ENCODE measurements around the gene OR8D2. TPM values are rescaled to one million over a fixed set of nuclear protein-coding genes. Genes with fewer than 3 reads are reported as not detected.
A peak's percentile ranks its signal among the peaks of the same experiment; 100 is the strongest.

The OR8D2 gene
- total and polyA plus RNA-seq, 10 of the 15 experiments (the other 5 are each of a cell fraction or from before 2014, with no cell fraction given) = not detected

- intact Hi-C loops (cut with micrococcal nuclease; ENCODE audit: unreplicated experiment) = no loop called here
- ChIA-PET POLR2A (no interaction called here), CTCF (no interaction called here), SMC1A (ENCODE audit: uncharacterized antibody, unreplicated experiment) (no interaction called here), RAD21 (ENCODE audit: unreplicated experiment) (no interaction called here)
- Histone ChIP-seq H3K4me2 (ENCODE audit: control insufficient read depth, insufficient read depth) (no peak overlapping the region), H4K20me1 (ENCODE audit: control insufficient read depth, insufficient read depth) (no peaks in the 10 kb centered on the region), H3K27me3 (replicated peaks in 1 of 2; ENCODE audit: control insufficient read depth in 2 of 2, insufficient read depth in 2 of 2, low read length in 1 of 2) (no peaks in the 10 kb centered on the region), H3K9ac (ENCODE audit: control insufficient read depth, insufficient read depth, low read length) (no peak overlapping the region), H3K79me2 (ENCODE audit: control insufficient read depth, insufficient read depth, low read length) (no peaks in the 10 kb centered on the region), H3K4me3 (no peak overlapping the region), H3K4me1 (ENCODE audit: control insufficient read depth, insufficient read depth, low read length) (no peaks in the 10 kb centered on the region), H2AFZ (ENCODE audit: control insufficient read depth, low read depth, low read length) (no peak overlapping the region), H3K27ac (ENCODE audit: control insufficient read depth, insufficient read depth) (no peak overlapping the region), H3K9me3 (replicated peaks; ENCODE audit: control insufficient read depth, insufficient read depth, low read length) (no peaks in the 10 kb centered on the region), H3K36me3 (ENCODE audit: control insufficient read depth in 2 of 2, insufficient read depth in 2 of 2, low read length in 1 of 2) (no peaks in the 10 kb centered on the region)
- in situ Hi-C loops (cut with MboI) = no loop called here
- no TSS peak for BruUV-seq (replicated peaks)
- FAIRE-seq = no peak
- TF ChIP-seq RAD21 (IDR thresholded peaks at IDR 0.05; ENCODE audit: insufficient read depth, low read depth, low read length) (0 out of 2 replicates have a peak, but pooled peaks have one; percentile 8), SKIL (IDR thresholded peaks at IDR 0.05; ENCODE audit: low read depth, poor library complexity, severe bottlenecking) (no peak)
- WGBS (ENCODE audit: insufficient coverage, insufficient replicate concordance, low lambda C conversion rate, missing lambda C conversion rate) = 2% methylated on average over 3 of the region's 3 CpGs
- ATAC-seq = peak; percentile 36; the same call in 1 of the 3 replicates
- DNase-seq (ENCODE audit: low read depth, low spot score) = no peak
Measured at GRCh38 chr11:124277804-124278203, 42.2 kb downstream of the OR8D2 start.

- WGBS (ENCODE audit: insufficient coverage, insufficient replicate concordance, low lambda C conversion rate, missing lambda C conversion rate) = 10% methylated on average over 3 of the region's 3 CpGs
- RAD21 ChIA-PET (ENCODE audit: unreplicated experiment) = no interaction called here
- no peak for DNase-seq (ENCODE audit: low read depth, low spot score)
- no peak for TF ChIP-seq MTA2 (IDR thresholded peaks at IDR 0.05; ENCODE audit: low read depth)
- TF ChIP-seq JUND (IDR thresholded peaks at IDR 0.05; ENCODE audit: low read depth, low read length) = no peak
- TF ChIP-seq POLR2AphosphoS5 (IDR thresholded peaks at IDR 0.05; ENCODE audit: low read length) = no peak
- TF ChIP-seq MEF2A (IDR thresholded peaks at IDR 0.05; ENCODE audit: insufficient read depth, low read depth, low read length) = no peak
- no peak for TF ChIP-seq NR2C2 (IDR thresholded peaks at IDR 0.05; ENCODE audit: borderline replicate concordance, control insufficient read depth, insufficient read length, low read depth)
- TF ChIP-seq SKIL (IDR thresholded peaks at IDR 0.05; ENCODE audit: low read depth, poor library complexity, severe bottlenecking) = no peak
- TF ChIP-seq FOS (IDR thresholded peaks at IDR 0.05; ENCODE audit: borderline replicate concordance, extremely low read depth, insufficient read length) = no peak
- no peak for TF ChIP-seq TARDBP (IDR thresholded peaks at IDR 0.05; ENCODE audit: borderline replicate concordance)
- no peak for TF ChIP-seq SIX5 (IDR thresholded peaks at IDR 0.05; ENCODE audit: low read depth, low read length, severe bottlenecking)
- no peak for TF ChIP-seq ZBTB33 (IDR thresholded peaks at IDR 0.05)
- TF ChIP-seq SMAD5 (IDR thresholded peaks at IDR 0.05; ENCODE audit: low read depth) = no peak
Measured at GRCh38 chr11:124277207-124277606, 42.8 kb downstream of the OR8D2 start.

More at GRCh38 chr11:124277207-124277606, 42.8 kb downstream of the OR8D2 start:
- H2AFZ ChIP-seq (ENCODE audit: control insufficient read depth, low read depth, low read length) = no peak overlapping the region
- H3K4me1 ChIP-seq (ENCODE audit: control insufficient read depth, insufficient read depth, low read length) = no peaks in the 10 kb centered on the region
- no TSS peak for BruUV-seq (replicated peaks)
- POLR2A ChIA-PET = no interaction called here
- SMC1A ChIA-PET (ENCODE audit: uncharacterized antibody, unreplicated experiment) = no interaction called here
- no peak overlapping the region for H3K4me2 ChIP-seq (ENCODE audit: control insufficient read depth, insufficient read depth)
- no peaks in the 10 kb centered on the region for H3K36me3 ChIP-seq (ENCODE audit: control insufficient read depth in 2 of 2, insufficient read depth in 2 of 2, low read length in 1 of 2)
- no peak overlapping the region for H3K27ac ChIP-seq (ENCODE audit: control insufficient read depth, insufficient read depth)
- FAIRE-seq = no peak
- no peak overlapping the region for H3K9ac ChIP-seq (ENCODE audit: control insufficient read depth, insufficient read depth, low read length)
- no peak overlapping the region for H3K4me3 ChIP-seq
- CTCF ChIA-PET = no interaction called here
- in situ Hi-C loops (cut with MboI) = no loop called here
- intact Hi-C loops (cut with micrococcal nuclease; ENCODE audit: unreplicated experiment) = no loop called here
- H4K20me1 ChIP-seq (ENCODE audit: control insufficient read depth, insufficient read depth) = no peaks in the 10 kb centered on the region
- no peak for ATAC-seq
- no peaks in the 10 kb centered on the region for H3K9me3 ChIP-seq (replicated peaks; ENCODE audit: control insufficient read depth, insufficient read depth, low read length)
- H3K79me2 ChIP-seq (ENCODE audit: control insufficient read depth, insufficient read depth, low read length) = no peaks in the 10 kb centered on the region
- H3K27me3 ChIP-seq (replicated peaks in 1 of 2; ENCODE audit: control insufficient read depth in 2 of 2, insufficient read depth in 2 of 2, low read length in 1 of 2) = no peaks in the 10 kb centered on the region

Data from GM12878 (cell line).